Measurements from ENCODE around the gene SLC6A2.
"Not testable (repeated sequence)": the region's sequence is repeated elsewhere in the genome, so short reads cannot be mapped to it uniquely, and the experiment has no call there.

The SLC6A2 gene

DNA sequence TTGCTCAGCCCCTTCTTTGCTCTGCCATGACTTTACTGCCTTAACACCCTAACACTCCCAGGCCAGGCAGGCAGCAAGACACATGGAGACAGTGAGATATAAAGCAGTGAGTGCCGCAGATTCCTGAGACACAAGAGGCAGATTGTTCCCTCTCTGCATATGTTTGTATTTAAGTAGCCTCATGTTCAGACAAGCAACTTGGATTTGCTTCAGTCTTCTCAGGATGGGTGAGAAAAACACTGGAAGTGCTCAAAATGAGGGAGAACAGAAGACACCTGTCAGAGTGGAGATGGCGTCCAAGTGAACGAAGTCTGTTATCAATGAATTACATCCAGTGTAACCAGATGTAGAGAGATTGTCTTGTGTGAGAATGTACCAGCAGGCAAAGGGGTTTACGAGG lies 90.3 kb downstream of the SLC6A2 start:
- no peaks in the 10 kb centered on the region for H3K36me3 ChIP-seq (ENCODE audit: insufficient read depth)

GRCh38 chr16:55747785-55748184 lies 92.0 kb downstream of the SLC6A2 start:
- H3K9ac ChIP-seq, result no peak overlapping the region
- no peak overlapping the region for H2AFZ ChIP-seq (ENCODE audit: low read depth)
- H3K36me3 ChIP-seq (ENCODE audit: insufficient read depth), result no peaks in the 10 kb centered on the region
- no peaks in the 10 kb centered on the region for H3K27me3 ChIP-seq (ENCODE audit: insufficient read depth, low read depth)
- H3K4me1 ChIP-seq (ENCODE audit: low read depth, poor library complexity, severe bottlenecking), result peaks cover under 1% of the 10 kb centered on the region
- no peak overlapping the region for H3K27ac ChIP-seq
- H3K79me2 ChIP-seq (ENCODE audit: insufficient read depth, low read depth), result no peaks in the 10 kb centered on the region
- H4K20me1 ChIP-seq (ENCODE audit: insufficient read depth), result no peaks in the 10 kb centered on the region
- H3K4me3 ChIP-seq (IDR thresholded peaks at IDR 0.05; ENCODE audit: insufficient read depth, low read depth, low read length), result no peak overlapping the region
- TF ChIP-seq, protein P1, sequence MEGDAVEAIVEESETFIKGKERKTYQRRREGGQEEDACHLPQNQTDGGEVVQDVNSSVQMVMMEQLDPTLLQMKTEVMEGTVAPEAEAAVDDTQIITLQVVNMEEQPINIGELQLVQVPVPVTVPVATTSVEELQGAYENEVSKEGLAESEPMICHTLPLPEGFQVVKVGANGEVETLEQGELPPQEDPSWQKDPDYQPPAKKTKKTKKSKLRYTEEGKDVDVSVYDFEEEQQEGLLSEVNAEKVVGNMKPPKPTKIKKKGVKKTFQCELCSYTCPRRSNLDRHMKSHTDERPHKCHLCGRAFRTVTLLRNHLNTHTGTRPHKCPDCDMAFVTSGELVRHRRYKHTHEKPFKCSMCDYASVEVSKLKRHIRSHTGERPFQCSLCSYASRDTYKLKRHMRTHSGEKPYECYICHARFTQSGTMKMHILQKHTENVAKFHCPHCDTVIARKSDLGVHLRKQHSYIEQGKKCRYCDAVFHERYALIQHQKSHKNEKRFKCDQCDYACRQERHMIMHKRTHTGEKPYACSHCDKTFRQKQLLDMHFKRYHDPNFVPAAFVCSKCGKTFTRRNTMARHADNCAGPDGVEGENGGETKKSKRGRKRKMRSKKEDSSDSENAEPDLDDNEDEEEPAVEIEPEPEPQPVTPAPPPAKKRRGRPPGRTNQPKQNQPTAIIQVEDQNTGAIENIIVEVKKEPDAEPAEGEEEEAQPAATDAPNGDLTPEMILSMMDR (conservative IDR thresholded peaks at IDR 0.05; ENCODE audit: low read depth, low read length), result no peak
- no peak overlapping the region for H3K4me2 ChIP-seq

More for the DNA sequence above, 90.3 kb downstream of the SLC6A2 start:
- TF ChIP-seq, protein P1 (conservative IDR thresholded peaks at IDR 0.05; ENCODE audit: low read depth, low read length), result no peak
- no peak overlapping the region for H3K4me3 ChIP-seq (IDR thresholded peaks at IDR 0.05; ENCODE audit: insufficient read depth, low read depth, low read length)
- no peaks in the 10 kb centered on the region for H4K20me1 ChIP-seq (ENCODE audit: insufficient read depth)
- H3K27me3 ChIP-seq (ENCODE audit: insufficient read depth, low read depth), result no peaks in the 10 kb centered on the region
- H3K4me2 ChIP-seq, result no peak overlapping the region
- no peaks in the 10 kb centered on the region for H3K79me2 ChIP-seq (ENCODE audit: insufficient read depth, low read depth)
- H3K27ac ChIP-seq, result no peak overlapping the region
- H2AFZ ChIP-seq (ENCODE audit: low read depth), result no peak overlapping the region
- H3K9ac ChIP-seq, result no peak overlapping the region
- no peaks in the 10 kb centered on the region for H3K4me1 ChIP-seq (ENCODE audit: low read depth, poor library complexity, severe bottlenecking)

DNA sequence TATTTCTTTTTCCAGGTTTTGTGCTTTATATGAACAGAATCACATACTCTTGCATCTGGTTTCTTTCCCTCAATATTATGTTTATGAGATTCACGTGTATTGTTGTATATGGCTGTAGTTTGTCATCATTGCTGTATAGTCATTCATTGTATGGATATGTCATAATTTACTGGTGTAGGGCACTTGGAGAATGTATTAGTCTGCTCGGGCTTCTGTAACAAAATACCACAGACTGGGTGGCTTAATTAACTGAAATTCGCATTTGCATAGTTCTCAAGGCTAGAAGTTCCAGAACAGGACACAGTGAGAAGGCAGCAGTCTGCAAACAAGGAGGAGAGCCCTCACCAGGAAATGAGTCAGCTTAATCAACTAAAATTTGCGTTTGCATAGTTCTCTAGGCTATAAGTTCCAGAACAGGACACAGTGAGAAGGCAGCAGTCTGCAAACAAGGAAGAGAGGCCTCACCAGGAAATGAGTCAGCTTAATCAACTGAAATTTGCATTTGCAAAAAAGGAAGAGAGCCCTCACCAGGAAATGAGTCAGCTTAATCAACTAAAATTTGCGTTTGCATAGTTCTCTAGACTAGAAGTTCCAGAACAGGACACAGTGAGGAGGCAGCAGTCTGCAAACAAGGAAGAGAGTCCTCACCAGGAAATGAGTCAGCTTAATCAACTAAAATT lies 96.8 kb downstream of the SLC6A2 start:
- H3K27ac ChIP-seq, result peak overlapping the region; percentile 88
- H4K20me1 ChIP-seq (ENCODE audit: insufficient read depth); H3K79me2 ChIP-seq (ENCODE audit: insufficient read depth, low read depth); H3K36me3 ChIP-seq (ENCODE audit: insufficient read depth); H3K27me3 ChIP-seq (ENCODE audit: insufficient read depth, low read depth); H3K4me3 ChIP-seq (IDR thresholded peaks at IDR 0.05; ENCODE audit: insufficient read depth, low read depth, low read length); H3K4me2 ChIP-seq: not testable (repeated sequence)
- peak overlapping the region; percentile 46; the same call in 1 of the 2 replicates for H3K9ac ChIP-seq
- peaks cover 11% of the 10 kb centered on the region for H3K4me1 ChIP-seq (ENCODE audit: low read depth, poor library complexity, severe bottlenecking)
- H2AFZ ChIP-seq (ENCODE audit: low read depth), result peak overlapping the region; percentile 64; the same call in 1 of the 2 replicates

- peak overlapping the region; percentile 46; the same call in 1 of the 2 replicates for H3K9ac ChIP-seq
- peaks cover 11% of the 10 kb centered on the region for H3K4me1 ChIP-seq (ENCODE audit: low read depth, poor library complexity, severe bottlenecking)
- not testable (repeated sequence) for H3K79me2 ChIP-seq (ENCODE audit: insufficient read depth, low read depth); H3K36me3 ChIP-seq (ENCODE audit: insufficient read depth); H3K4me3 ChIP-seq (IDR thresholded peaks at IDR 0.05; ENCODE audit: insufficient read depth, low read depth, low read length); H4K20me1 ChIP-seq (ENCODE audit: insufficient read depth); H3K4me2 ChIP-seq; H3K27me3 ChIP-seq (ENCODE audit: insufficient read depth, low read depth)
- H3K27ac ChIP-seq, result peak overlapping the region; percentile 88
- peak overlapping the region; percentile 64 for H2AFZ ChIP-seq (ENCODE audit: low read depth)
Measured at GRCh38 chr16:55753145-55753631, 97.4 kb downstream of the SLC6A2 start.
